B cell (primary cell): Measurements from ENCODE around the gene ENO2. TPM values are rescaled to one million over a fixed set of nuclear protein-coding genes. Genes with fewer than 3 reads are reported as not detected.

Experiments
- ATAC-seq: fragments of 200-7000 bp; cut with Tn5 transposase; one replicate; pipeline ENCODE4 v1.10.0; 2021; ENCODE audit warnings: low read depth, mild to moderate bottlenecking, moderate number of reproducible peaks, moderate library complexity
- CTCF ChIA-PET: fragments of 350-600 bp; sonication (Branson Sonifier 250); formaldehyde crosslinking; loops from one replicate; lab custom pipeline; 2021; ENCODE audit warnings: antibody characterized with exemption, inconsistent platforms; lab: Charles Lee
- POLR2A ChIA-PET: fragments of 350-600 bp; sonication (Branson Sonifier 250); formaldehyde crosslinking; loops from one replicate; lab custom pipeline; 2021; ENCODE audit warnings: antibody characterized with exemption; lab: Charles Lee
- DNase-seq: peaks from one replicate; pipeline ENCODE4 v3.0.0; 2013
- H2AFZ ChIP-seq: 2 replicates; pipeline ENCODE4 v1.6.1; 2012; ENCODE audit warnings: mild to moderate bottlenecking, low read depth, low read length; ENCODE audit not compliant: insufficient read depth, poor library complexity, severe bottlenecking
- H3K27ac ChIP-seq, 2 donors: 1 replicate in 1 of 2; 2 replicates in 1 of 2; pipeline ENCODE4 v1.5.1; 2012 to 2013; ENCODE audit warnings: low read length in 2 of 2, mild to moderate bottlenecking in 2 of 2, moderate library complexity in 1 of 2
- H3K27me3 ChIP-seq, 4 experiments: fragments of 200-600 bp in 1 of 4; sonication (generic) in 1 of 4; replicated peaks in 1 of 4; 1 replicate in 2 of 4; 2 replicates in 2 of 4; pipeline versions ENCODE4 v1.6.1 to v1.7.0; 2013 to 2016; ENCODE audit warnings: low read length in 3 of 4, mild to moderate bottlenecking in 2 of 4, mixed read lengths in 1 of 4, moderate library complexity in 1 of 4; ENCODE audit not compliant: insufficient read depth in 4 of 4, control insufficient read depth in 3 of 4; ENCODE audit errors: control extremely low read depth in 1 of 4
- H3K36me3 ChIP-seq, 2 experiments: replicated peaks in 1 of 2; 1 replicate in 1 of 2; 2 replicates in 1 of 2; pipeline versions ENCODE4 v1.6.1 to v1.7.1; 2013; ENCODE audit warnings: low read length in 1 of 2; ENCODE audit not compliant: insufficient read depth in 2 of 2, control insufficient read depth in 1 of 2; ENCODE audit errors: control extremely low read depth in 1 of 2, extremely low read depth in 1 of 2
- H3K4me1 ChIP-seq, 2 donors: fragments of 200-600 bp in 1 of 2; sonication (generic) in 1 of 2; 1 replicate in 1 of 2; 2 replicates in 1 of 2; pipeline versions ENCODE4 v1.5.1 to v1.6.1; 2013 to 2017; ENCODE audit warnings: low read length in 2 of 2; ENCODE audit not compliant: control insufficient read depth in 2 of 2, insufficient read depth in 2 of 2
- H3K4me2 ChIP-seq: replicated peaks from 2 replicates; pipeline ENCODE3; 2012; ENCODE audit warnings: mild to moderate bottlenecking, low read depth, low read length; ENCODE audit not compliant: poor library complexity, severe bottlenecking
- H3K4me3 ChIP-seq, 5 experiments: fragments of 200-600 bp in 1 of 5; sonication (generic) in 1 of 5; 1 replicate in 3 of 5; 2 replicates in 2 of 5; pipeline versions ENCODE4 v1.5.1 to v1.7.0; 2011 to 2016; ENCODE audit warnings: low read length in 4 of 5, mild to moderate bottlenecking in 4 of 5, low read depth in 2 of 5, control low read depth in 1 of 5, moderate library complexity in 1 of 5; ENCODE audit not compliant: insufficient read depth in 1 of 5; ENCODE audit errors: control extremely low read depth in 1 of 5, extremely low read depth in 1 of 5
- H3K79me2 ChIP-seq: fragments of 200-600 bp; sonication (generic); one replicate; pipeline ENCODE4 v1.6.0; 2016; ENCODE audit warnings: low read length; ENCODE audit not compliant: control insufficient read depth, insufficient read depth
- H3K9ac ChIP-seq: fragments of 200-600 bp; sonication (generic); 2 replicates; pipeline ENCODE4 v1.6.1; 2017; ENCODE audit warnings: mild to moderate bottlenecking, low read length, moderate library complexity
- H3K9me3 ChIP-seq, 3 donors: one replicate each; pipeline versions ENCODE4 v1.6.1 to v1.7.1; 2013; ENCODE audit warnings: low read length in 2 of 3; ENCODE audit not compliant: control insufficient read depth in 2 of 3, insufficient read depth in 1 of 3; ENCODE audit errors: control extremely low read depth in 1 of 3
- H4K20me1 ChIP-seq: 2 replicates; pipeline ENCODE4 v1.6.0; 2012; ENCODE audit warnings: mild to moderate bottlenecking, low read length; ENCODE audit not compliant: insufficient read depth, control insufficient read depth, poor library complexity, severe bottlenecking
- H3K27ac Mint-ChIP-seq: one replicate; pipeline ENCODE4 v1.8.0; 2021; ENCODE audit warnings: mixed read lengths
- H3K27me3 Mint-ChIP-seq: one replicate; pipeline ENCODE4 v1.8.0; 2021; ENCODE audit warnings: mixed read lengths
- H3K4me1 Mint-ChIP-seq: one replicate; pipeline ENCODE4 v1.8.0; 2021; ENCODE audit warnings: mixed read lengths
- H3K4me3 Mint-ChIP-seq: one replicate; pipeline ENCODE4 v1.8.0; 2021; ENCODE audit warnings: mixed read lengths
- H3K9me3 Mint-ChIP-seq: one replicate; pipeline ENCODE4 v1.8.0; 2022; ENCODE audit warnings: mixed read lengths; ENCODE audit not compliant: insufficient read depth
- EZH2 ChIP-seq: IDR thresholded peaks from 2 replicates; pipeline ENCODE4 v1.6.1; 2012; ENCODE audit warnings: borderline replicate concordance, low read depth, mild to moderate bottlenecking, moderate library complexity, low read length; ENCODE audit not compliant: insufficient read depth, poor library complexity, severe bottlenecking
- WGBS: methylation state at CpG from one replicate; pipeline ENCODE4 v1.1.5; 2013; ENCODE audit warnings: missing lambda C conversion rate; ENCODE audit not compliant: insufficient coverage; 5-methylcytosine and 5-hydroxymethylcytosine counted together
- intact Hi-C: fragments of 100-400 bp; cut with micrococcal nuclease; formaldehyde crosslinking; loops from one replicate; pipeline ENCODE4 v1.10.0; 2022
- polyA plus RNA-seq: library from polyadenylated mRNA; depleted of rRNA; stranded (reverse); fragments of >200 nt; gene quantifications from 2 replicates; pipeline ENCODE4 v1.2.3, GENCODE V29; 2012
- total RNA-seq, 2 donors: library from RNA; stranded (reverse); fragments of 120-200 nt in 1 of 2; gene quantifications; 1 replicate in 1 of 2; 2 replicates in 1 of 2; pipeline versions ENCODE4 v1.2.3 to v1.2.4, GENCODE V29; 2013 to 2022
- TF ChIP-seq, protein P1 (sequence below): fragments of 200-600 bp; IDR thresholded peaks from one replicate; pipeline ENCODE4 v1.8.0; 2022; ENCODE audit warnings: antibody characterized with exemption, mild to moderate bottlenecking

Gene ENO2
- total and polyA plus RNA-seq, 2 donors (not counting 1 experiment from before 2014, with no cell fraction given), result 42.5 to 55.3 TPM

DNA sequence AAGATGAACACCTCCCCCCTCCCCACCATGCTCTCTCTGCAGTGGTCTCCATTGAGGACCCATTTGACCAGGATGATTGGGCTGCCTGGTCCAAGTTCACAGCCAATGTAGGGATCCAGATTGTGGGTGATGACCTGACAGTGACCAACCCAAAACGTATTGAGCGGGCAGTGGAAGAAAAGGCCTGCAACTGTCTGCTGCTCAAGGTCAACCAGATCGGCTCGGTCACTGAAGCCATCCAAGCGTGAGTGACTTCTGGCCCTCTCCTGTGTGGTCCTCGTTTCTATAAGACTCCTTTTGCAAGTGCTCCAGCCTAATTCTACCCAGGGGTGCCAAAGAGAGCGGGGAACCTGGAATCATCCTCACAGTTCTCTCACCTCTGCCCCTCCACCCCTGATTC, 7.2 kb downstream of the ENO2 start:
- Mint-ChIP-seq H3K27ac (peak overlapping the region; percentile 41), H3K9me3 (no peaks in the 10 kb centered on the region), H3K4me1 (peaks cover 43% of the 10 kb centered on the region), H3K27me3 (no peaks in the 10 kb centered on the region), H3K4me3 (peak overlapping the region; percentile 60)
- peak overlapping the region; percentile 54 for H3K4me2 ChIP-seq
- peaks cover 0 to 4% of the 10 kb centered on the region in 2 experiments for H3K36me3 ChIP-seq
- no peak overlapping the region for H3K4me3 ChIP-seq
- no peaks in the 10 kb centered on the region for H3K27me3 ChIP-seq
- whole genome bisulfite sequencing, result 94% methylated on average over 6 of the region's 7 CpGs
- TF ChIP-seq EZH2, result no peak
- TF ChIP-seq, protein P1, sequence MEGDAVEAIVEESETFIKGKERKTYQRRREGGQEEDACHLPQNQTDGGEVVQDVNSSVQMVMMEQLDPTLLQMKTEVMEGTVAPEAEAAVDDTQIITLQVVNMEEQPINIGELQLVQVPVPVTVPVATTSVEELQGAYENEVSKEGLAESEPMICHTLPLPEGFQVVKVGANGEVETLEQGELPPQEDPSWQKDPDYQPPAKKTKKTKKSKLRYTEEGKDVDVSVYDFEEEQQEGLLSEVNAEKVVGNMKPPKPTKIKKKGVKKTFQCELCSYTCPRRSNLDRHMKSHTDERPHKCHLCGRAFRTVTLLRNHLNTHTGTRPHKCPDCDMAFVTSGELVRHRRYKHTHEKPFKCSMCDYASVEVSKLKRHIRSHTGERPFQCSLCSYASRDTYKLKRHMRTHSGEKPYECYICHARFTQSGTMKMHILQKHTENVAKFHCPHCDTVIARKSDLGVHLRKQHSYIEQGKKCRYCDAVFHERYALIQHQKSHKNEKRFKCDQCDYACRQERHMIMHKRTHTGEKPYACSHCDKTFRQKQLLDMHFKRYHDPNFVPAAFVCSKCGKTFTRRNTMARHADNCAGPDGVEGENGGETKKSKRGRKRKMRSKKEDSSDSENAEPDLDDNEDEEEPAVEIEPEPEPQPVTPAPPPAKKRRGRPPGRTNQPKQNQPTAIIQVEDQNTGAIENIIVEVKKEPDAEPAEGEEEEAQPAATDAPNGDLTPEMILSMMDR, result no peak
- H3K9ac ChIP-seq, result no peak overlapping the region
- H4K20me1 ChIP-seq, result no peaks in the 10 kb centered on the region
- ATAC-seq (no peak), DNase-seq (no peak)
- ChIA-PET POLR2A (interaction anchor here (1.1 to 1.4 kb wide), 2 partner anchors 49 to 52 kb away, joined by 3 to 6 read pairs; partner anchors contain the start of gene SPSB2), CTCF (interaction anchor here (1.4 to 6.2 kb wide), 10 partner anchors 8 to 192 kb away, joined by 3 to 119 read pairs (median 8); partner anchors contain the start of genes C1R and SPSB2)
- H3K4me1 ChIP-seq, result peaks cover 33 to 43% of the 10 kb centered on the region in 2 donors
- intact Hi-C loops, result no loop called here
- H3K27ac ChIP-seq, result no peak overlapping the region
- H3K9me3 ChIP-seq, result no peaks in the 10 kb centered on the region
- H3K79me2 ChIP-seq, result peaks cover 15% of the 10 kb centered on the region
- no peak overlapping the region for H2AFZ ChIP-seq
